HUES64 (cell line): Measurements from ENCODE around the gene ARNT2.

ENCODE experiments used
- H3K27ac ChIP-seq: 2 replicates; pipeline ENCODE4 v1.7.0; 2013; ENCODE audit warnings: low read depth, low read length, inconsistent platforms
- H3K27me3 ChIP-seq: 2 replicates; pipeline ENCODE4 v1.6.1; 2013; ENCODE audit warnings: mild to moderate bottlenecking, low read length; ENCODE audit not compliant: insufficient read depth
- H3K36me3 ChIP-seq: 2 replicates; pipeline ENCODE4 v1.6.1; 2013; ENCODE audit warnings: mild to moderate bottlenecking, low read length; ENCODE audit not compliant: insufficient read depth
- H3K4me1 ChIP-seq: 2 replicates; pipeline ENCODE4 v1.6.1; 2013; ENCODE audit warnings: mild to moderate bottlenecking, low read length, moderate library complexity; ENCODE audit not compliant: insufficient read depth
- H3K4me3 ChIP-seq: 2 replicates; pipeline ENCODE4 v1.5.1; 2013; ENCODE audit warnings: mild to moderate bottlenecking, low read length, moderate library complexity
- H3K9ac ChIP-seq: 2 replicates; pipeline ENCODE4 v1.6.1; 2013; ENCODE audit warnings: mild to moderate bottlenecking, low read depth, low read length
- H3K9me3 ChIP-seq: 2 replicates; pipeline ENCODE4 v1.6.1; 2013; ENCODE audit warnings: low read depth, low read length; ENCODE audit not compliant: insufficient read depth
- WGBS: fragments of 150-250, 120-280 bp; methylation state at CpG from one replicate; pipeline ENCODE4 v1.1.7; 2013; ENCODE audit warnings: missing lambda C conversion rate; 5-methylcytosine and 5-hydroxymethylcytosine counted together

Gene ARNT2

DNA sequence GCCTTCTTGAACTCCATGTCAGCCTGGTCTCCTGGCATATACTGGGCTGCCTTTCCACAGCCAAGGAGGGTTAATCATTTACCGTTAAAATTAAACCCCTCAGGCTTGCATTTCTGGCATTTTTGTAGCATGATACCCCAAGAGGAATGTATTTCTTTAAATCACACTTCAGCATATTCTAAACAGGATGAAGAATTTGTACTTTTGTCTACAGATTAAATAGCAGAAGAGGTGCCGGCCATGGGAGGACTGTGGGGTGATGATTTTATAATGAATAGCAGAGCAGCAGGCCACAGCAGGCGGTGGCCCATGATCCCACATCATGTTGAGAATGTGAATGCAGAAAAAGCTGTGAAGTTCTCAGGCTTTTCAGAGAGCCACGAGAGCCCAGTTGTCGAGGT, 90.2 kb downstream of the ARNT2 start:
- peaks cover 8% of the 10 kb centered on the region for H3K4me1 ChIP-seq
- 86% methylated on average over 5 of the region's 5 CpGs for WGBS

GRCh38 chr15:80494756-80495155, 90.6 kb downstream of the ARNT2 start:
- no peak overlapping the region for H3K4me3 ChIP-seq
- H3K27ac ChIP-seq, result no peak overlapping the region
- H3K27me3 ChIP-seq, result no peaks in the 10 kb centered on the region
- H3K36me3 ChIP-seq, result no peaks in the 10 kb centered on the region
- WGBS, result 73% methylated on average over 3 of the region's 3 CpGs
- no peak overlapping the region for H3K9ac ChIP-seq
- H3K9me3 ChIP-seq, result no peaks in the 10 kb centered on the region
- peaks cover 8% of the 10 kb centered on the region for H3K4me1 ChIP-seq

More for the DNA sequence above, 90.2 kb downstream of the ARNT2 start:
- Histone ChIP-seq H3K9ac (no peak overlapping the region), H3K27me3 (no peaks in the 10 kb centered on the region), H3K4me3 (no peak overlapping the region), H3K9me3 (no peaks in the 10 kb centered on the region), H3K27ac (no peak overlapping the region), H3K36me3 (no peaks in the 10 kb centered on the region)

GRCh38 chr15:80495401-80495942, 91.3 kb downstream of the ARNT2 start:
- 94% methylated on average over 1 of the region's 2 CpGs for WGBS

DNA sequence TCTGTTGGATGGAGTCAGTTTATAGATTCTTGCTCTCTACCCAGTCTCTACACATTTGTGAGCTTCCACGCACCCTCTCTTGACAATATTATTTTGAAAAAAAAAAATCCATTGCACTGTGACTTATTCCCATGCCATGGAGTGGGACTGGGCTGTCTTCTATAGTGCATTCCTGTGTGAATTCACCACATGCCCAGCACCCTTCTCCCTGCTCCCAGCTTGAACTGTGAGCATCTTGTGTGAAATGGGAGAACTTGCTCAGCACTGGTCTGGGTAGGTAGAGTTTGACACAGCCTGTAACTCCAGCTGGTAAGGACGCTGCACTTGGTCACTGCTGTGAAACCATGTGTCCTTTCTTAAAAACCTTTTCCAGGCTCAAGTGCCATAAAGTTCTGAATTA, 91.9 kb downstream of the ARNT2 start:
- Histone ChIP-seq H3K4me3 (no peak overlapping the region), H3K9ac (no peak overlapping the region), H3K9me3 (no peaks in the 10 kb centered on the region), H3K27me3 (no peaks in the 10 kb centered on the region), H3K4me1 (peaks cover 8% of the 10 kb centered on the region), H3K27ac (no peak overlapping the region), H3K36me3 (no peaks in the 10 kb centered on the region)
- WGBS, result 100% methylated on average over 1 of the region's 2 CpGs

More at GRCh38 chr15:80495401-80495942, 91.3 kb downstream of the ARNT2 start:
- H3K27me3 ChIP-seq, result no peaks in the 10 kb centered on the region
- H3K9me3 ChIP-seq, result no peaks in the 10 kb centered on the region
- no peak overlapping the region for H3K27ac ChIP-seq
- no peak overlapping the region for H3K9ac ChIP-seq
- no peaks in the 10 kb centered on the region for H3K36me3 ChIP-seq
- peaks cover 8% of the 10 kb centered on the region for H3K4me1 ChIP-seq
- no peak overlapping the region for H3K4me3 ChIP-seq

GRCh38 chr15:80497221-80497620, 93.0 kb downstream of the ARNT2 start:
- Histone ChIP-seq H3K27me3 (no peaks in the 10 kb centered on the region), H3K9me3 (no peaks in the 10 kb centered on the region), H3K4me1 (peaks cover 11% of the 10 kb centered on the region), H3K9ac (no peak overlapping the region), H3K27ac (no peak overlapping the region), H3K36me3 (no peaks in the 10 kb centered on the region), H3K4me3 (no peak overlapping the region)
- WGBS, result 97% methylated on average over 1 of the region's 1 CpG

GRCh38 chr15:80498652-80499051, 94.5 kb downstream of the ARNT2 start:
- 84% methylated on average over 4 of the region's 4 CpGs for WGBS
- Histone ChIP-seq H3K4me3 (no peak overlapping the region), H3K9me3 (no peaks in the 10 kb centered on the region), H3K4me1 (peaks cover 11% of the 10 kb centered on the region), H3K27me3 (no peaks in the 10 kb centered on the region), H3K9ac (no peak overlapping the region), H3K36me3 (no peaks in the 10 kb centered on the region), H3K27ac (no peak overlapping the region)

DNA sequence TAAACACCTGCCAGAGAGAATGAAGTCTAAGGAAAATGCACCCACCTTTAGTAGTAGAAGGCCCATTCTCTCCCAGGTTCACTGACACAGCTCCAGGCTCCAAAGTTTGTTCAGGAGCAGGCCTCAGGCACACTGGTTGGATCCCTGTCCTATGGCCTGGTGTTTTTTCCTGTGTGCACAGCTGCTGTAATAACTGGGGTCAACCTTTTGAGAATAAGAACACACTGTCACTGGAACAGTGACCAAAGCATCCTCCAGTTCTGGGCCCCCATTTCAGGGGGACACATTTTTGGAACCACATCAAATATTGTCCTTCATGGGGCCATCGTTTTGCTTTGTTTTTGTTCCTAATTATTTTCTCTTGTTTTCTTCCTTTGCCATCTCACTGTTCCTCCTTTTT, 95.8 kb downstream of the ARNT2 start:
- no peaks in the 10 kb centered on the region for H3K9me3 ChIP-seq
- no peak overlapping the region for H3K9ac ChIP-seq
- no peaks in the 10 kb centered on the region for H3K36me3 ChIP-seq
- no peak overlapping the region for H3K27ac ChIP-seq
- no peaks in the 10 kb centered on the region for H3K27me3 ChIP-seq
- no peak overlapping the region for H3K4me3 ChIP-seq
- 97% methylated on average over 1 of the region's 1 CpG for WGBS
- peaks cover 5% of the 10 kb centered on the region; the same call in 1 of the 2 replicates for H3K4me1 ChIP-seq

- 93% methylated on average over 8 of the region's 8 CpGs for WGBS
- Histone ChIP-seq H3K36me3 (no peaks in the 10 kb centered on the region), H3K9me3 (no peaks in the 10 kb centered on the region), H3K9ac (no peak overlapping the region), H3K27me3 (no peaks in the 10 kb centered on the region), H3K4me3 (no peak overlapping the region), H3K4me1 (peaks cover 3% of the 10 kb centered on the region; the same call in 1 of the 2 replicates), H3K27ac (no peak overlapping the region)
These were observed 97.3 kb downstream of the ARNT2 start for GRCh38 chr15:80501476-80501875.

GRCh38 chr15:80502782-80503181, 98.6 kb downstream of the ARNT2 start:
- Histone ChIP-seq H3K9ac (no peak overlapping the region), H3K27me3 (no peaks in the 10 kb centered on the region), H3K27ac (no peak overlapping the region), H3K4me1 (peaks cover 3% of the 10 kb centered on the region; the same call in 1 of the 2 replicates), H3K4me3 (no peak overlapping the region), H3K9me3 (no peaks in the 10 kb centered on the region), H3K36me3 (no peaks in the 10 kb centered on the region)
- WGBS, result 86% methylated on average over 3 of the region's 3 CpGs

DNA sequence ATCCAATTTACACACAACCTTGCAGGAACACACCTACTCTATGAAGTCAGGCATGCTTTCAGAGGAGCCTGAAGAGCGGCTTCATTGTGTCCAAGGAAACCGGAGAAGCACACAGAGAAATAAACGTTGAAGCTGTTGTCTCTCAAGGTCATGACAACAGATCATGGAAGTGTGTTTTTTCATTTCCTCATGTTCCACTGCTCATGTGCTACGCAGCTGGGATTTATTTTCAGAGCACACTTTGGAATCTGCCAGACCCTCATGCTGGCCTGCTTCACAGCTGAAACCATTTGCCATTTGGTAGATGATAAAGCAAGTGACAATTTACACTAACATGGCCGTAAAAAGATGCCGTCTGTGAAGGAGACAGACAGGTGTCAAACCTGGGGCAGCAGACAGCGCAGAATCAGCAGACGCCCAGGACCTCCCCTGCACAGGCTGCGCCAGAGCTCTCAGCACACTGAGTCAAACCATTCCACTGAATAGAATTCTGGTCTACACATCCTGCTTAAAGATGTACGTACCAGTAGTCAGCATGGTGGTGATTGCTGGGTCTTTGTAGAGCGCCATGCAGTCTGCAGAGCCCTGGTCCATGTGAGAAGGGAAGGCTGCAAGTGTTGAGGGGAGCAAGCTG, 99.3 kb downstream of the ARNT2 start:
- Histone ChIP-seq H3K27me3 (no peaks in the 10 kb centered on the region), H3K9ac (no peak overlapping the region), H3K4me1 (peaks cover 3% of the 10 kb centered on the region; the same call in 1 of the 2 replicates), H3K27ac (no peak overlapping the region), H3K4me3 (no peak overlapping the region), H3K36me3 (0 out of 2 replicates have a peak, but pooled peaks cover 3% of the 10 kb centered on the region), H3K9me3 (no peaks in the 10 kb centered on the region)
- WGBS, result 92% methylated on average over 11 of the region's 11 CpGs

GRCh38 chr15:80504931-80505330, 100.7 kb downstream of the ARNT2 start:
- Histone ChIP-seq H3K4me1 (peaks cover 3% of the 10 kb centered on the region; the same call in 1 of the 2 replicates), H3K36me3 (0 out of 2 replicates have a peak, but pooled peaks cover 7% of the 10 kb centered on the region), H3K9me3 (no peaks in the 10 kb centered on the region), H3K27me3 (no peaks in the 10 kb centered on the region), H3K4me3 (no peak overlapping the region), H3K9ac (no peak overlapping the region), H3K27ac (no peak overlapping the region)
- WGBS, result 96% methylated on average over 9 of the region's 9 CpGs
